ENCODE data around the gene ELF3. TPM values are rescaled to one million over a fixed set of nuclear protein-coding genes. Genes with fewer than 3 reads are reported as not detected.
"Not testable (repeated sequence)": the region's sequence is repeated elsewhere in the genome, so short reads cannot be mapped to it uniquely, and the experiment has no call there.

The ELF3 gene
- total RNA-seq = 10 to 100 TPM; 11.8 to 13.2 TPM
- polyA plus RNA-seq (2013, experiment 1 of 2) = 2.4 TPM
- 2.5 TPM for polyA plus RNA-seq (2013, experiment 2 of 2)
- long read RNA-seq, experiment 1, partial matches to known transcripts = 0 of 1 reads
- long read RNA-seq, experiment 1, other reads (novel, unspliced or antisense) = 0 of 1 reads
- long read RNA-seq, experiment 2, transcript ELF3-203 (9 exons, 3,179 nt) = major isoform, 32 of 36 reads
- long read RNA-seq, experiment 2, partial matches to known transcripts = 0 of 36 reads
- long read RNA-seq, experiment 2, other reads (novel, unspliced or antisense) = 3 of 36 reads
- long read RNA-seq, experiment 3, transcript ELF3-203 (9 exons, 3,179 nt) = major isoform, 44 of 49 reads
- long read RNA-seq, experiment 3, partial matches to known transcripts = 0 of 49 reads
- long read RNA-seq, experiment 3, other reads (novel, unspliced or antisense) = 5 of 49 reads
- long read RNA-seq, experiment 4, transcript ELF3-203 (9 exons, 3,179 nt) = major isoform, 12 of 20 reads
- long read RNA-seq, experiment 4, partial matches to known transcripts = 0 of 20 reads
- long read RNA-seq, experiment 4, other reads (novel, unspliced or antisense) = 7 of 20 reads

GRCh38 chr1:202010180-202011015 lies at the start of gene ELF3:
ELF3 (plus strand) TSS chr1:202010587; CDS start chr1:202011137, 550 bp downstream.
- 19% methylated on average over 19 to 24 of the region's 24 CpGs for WGBS, 2 experiments (ENCODE audit: insufficient coverage in 1 of 2, insufficient read length in 1 of 2)
- Histone ChIP-seq H3K4me1 (ENCODE audit: control insufficient read depth, insufficient read depth, low read length) (peaks cover 17% of the 10 kb centered on the region), H3K36me3 (ENCODE audit: control insufficient read depth, insufficient read depth, low read length) (peaks cover 13% of the 10 kb centered on the region), H3K27ac (ENCODE audit: low read depth, low read length) (peak within 1 kb of the TSS; percentile 19), H3K9ac (ENCODE audit: extremely low read depth, low read length, poor library complexity, severe bottlenecking) (peak within 1 kb of the TSS; percentile 58), H3K4me3 (ENCODE audit: low read length) (peak within 1 kb of the TSS; percentile 83), H3K9me3 (ENCODE audit: control insufficient read depth, low read length) (no peaks in the 10 kb centered on the region), H3K27me3 (ENCODE audit: control insufficient read depth, insufficient read depth, low read length, poor library complexity, severe bottlenecking) (no peaks in the 10 kb centered on the region)
- no peaks in the 10 kb centered on the region for H3K9me3 Mint-ChIP-seq
- DNase-seq = peak; percentile 97
- H3K27me3 Mint-ChIP-seq (ENCODE audit: insufficient read depth) = no peaks in the 10 kb centered on the region
- H3K27ac Mint-ChIP-seq = peak within 1 kb of the TSS; percentile 96
- H3K4me1 Mint-ChIP-seq = peaks cover 43% of the 10 kb centered on the region
- H3K36me3 Mint-ChIP-seq (ENCODE audit: low read depth) = peaks cover 25% of the 10 kb centered on the region
- TF ChIP-seq, protein P1, sequence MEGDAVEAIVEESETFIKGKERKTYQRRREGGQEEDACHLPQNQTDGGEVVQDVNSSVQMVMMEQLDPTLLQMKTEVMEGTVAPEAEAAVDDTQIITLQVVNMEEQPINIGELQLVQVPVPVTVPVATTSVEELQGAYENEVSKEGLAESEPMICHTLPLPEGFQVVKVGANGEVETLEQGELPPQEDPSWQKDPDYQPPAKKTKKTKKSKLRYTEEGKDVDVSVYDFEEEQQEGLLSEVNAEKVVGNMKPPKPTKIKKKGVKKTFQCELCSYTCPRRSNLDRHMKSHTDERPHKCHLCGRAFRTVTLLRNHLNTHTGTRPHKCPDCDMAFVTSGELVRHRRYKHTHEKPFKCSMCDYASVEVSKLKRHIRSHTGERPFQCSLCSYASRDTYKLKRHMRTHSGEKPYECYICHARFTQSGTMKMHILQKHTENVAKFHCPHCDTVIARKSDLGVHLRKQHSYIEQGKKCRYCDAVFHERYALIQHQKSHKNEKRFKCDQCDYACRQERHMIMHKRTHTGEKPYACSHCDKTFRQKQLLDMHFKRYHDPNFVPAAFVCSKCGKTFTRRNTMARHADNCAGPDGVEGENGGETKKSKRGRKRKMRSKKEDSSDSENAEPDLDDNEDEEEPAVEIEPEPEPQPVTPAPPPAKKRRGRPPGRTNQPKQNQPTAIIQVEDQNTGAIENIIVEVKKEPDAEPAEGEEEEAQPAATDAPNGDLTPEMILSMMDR (conservative IDR thresholded peaks at IDR 0.05) = peak; percentile 25
- peak within 1 kb of the TSS; percentile 69 for H3K4me3 Mint-ChIP-seq

- not testable (repeated sequence) for DNase-seq; H3K4me1 Mint-ChIP-seq; H3K4me3 Mint-ChIP-seq; H3K27me3 Mint-ChIP-seq (ENCODE audit: insufficient read depth); H3K27me3 ChIP-seq (ENCODE audit: control insufficient read depth, insufficient read depth, low read length, poor library complexity, severe bottlenecking); H3K4me3 ChIP-seq (ENCODE audit: low read length); H3K27ac ChIP-seq (ENCODE audit: low read depth, low read length); H3K27ac Mint-ChIP-seq; H3K9me3 ChIP-seq (ENCODE audit: control insufficient read depth, low read length); H3K9me3 Mint-ChIP-seq; H3K4me1 ChIP-seq (ENCODE audit: control insufficient read depth, insufficient read depth, low read length); H3K9ac ChIP-seq (ENCODE audit: extremely low read depth, low read length, poor library complexity, severe bottlenecking)
- H3K36me3 ChIP-seq (ENCODE audit: control insufficient read depth, insufficient read depth, low read length) = peaks cover 84% of the 10 kb centered on the region
- WGBS, 2 experiments (ENCODE audit: insufficient coverage in 1 of 2, insufficient read length in 1 of 2) = 94 to 96% methylated on average over 10 of the region's 10 CpGs
- H3K36me3 Mint-ChIP-seq (ENCODE audit: low read depth) = peaks cover 69% of the 10 kb centered on the region
Measured at GRCh38 chr1:201962382-201962781, 48.0 kb upstream of the ELF3 start.

- H3K4me1 Mint-ChIP-seq = no peaks in the 10 kb centered on the region
- H3K4me3 Mint-ChIP-seq = no peak overlapping the region
- no peak overlapping the region for H3K27ac ChIP-seq (ENCODE audit: low read depth, low read length)
- H3K9me3 Mint-ChIP-seq = no peaks in the 10 kb centered on the region
- H3K36me3 ChIP-seq (ENCODE audit: control insufficient read depth, insufficient read depth, low read length) = peaks cover 83% of the 10 kb centered on the region
- TF ChIP-seq, protein P1 (conservative IDR thresholded peaks at IDR 0.05) = no peak
- peaks cover 70% of the 10 kb centered on the region for H3K36me3 Mint-ChIP-seq (ENCODE audit: low read depth)
- no peak for DNase-seq
- no peaks in the 10 kb centered on the region for H3K9me3 ChIP-seq (ENCODE audit: control insufficient read depth, low read length)
- H3K27me3 ChIP-seq (ENCODE audit: control insufficient read depth, insufficient read depth, low read length, poor library complexity, severe bottlenecking) = no peaks in the 10 kb centered on the region
- H3K27ac Mint-ChIP-seq = no peak overlapping the region
- H3K4me3 ChIP-seq (ENCODE audit: low read length) = no peak overlapping the region
- no peaks in the 10 kb centered on the region for H3K27me3 Mint-ChIP-seq (ENCODE audit: insufficient read depth)
- WGBS, 2 experiments (ENCODE audit: insufficient coverage in 1 of 2, insufficient read length in 1 of 2) = no CpG with 5 or more reads among the region's 1 CpG
- H3K4me1 ChIP-seq (ENCODE audit: control insufficient read depth, insufficient read depth, low read length) = no peaks in the 10 kb centered on the region
- no peak overlapping the region for H3K9ac ChIP-seq (ENCODE audit: extremely low read depth, low read length, poor library complexity, severe bottlenecking)
Measured at GRCh38 chr1:201964261-201964660, 46.1 kb upstream of the ELF3 start.

Measured in endodermal cell (in vitro differentiated cells).